ENCODE data around the gene CCSER1. TPM values are rescaled to one million over a fixed set of nuclear protein-coding genes. Genes with fewer than 3 reads are reported as not detected.

The CCSER1 gene
- total and polyA plus RNA-seq, 2 donors (not counting 1 experiment from before 2014, with no cell fraction given): 10.7 to 39.5 TPM

DNA sequence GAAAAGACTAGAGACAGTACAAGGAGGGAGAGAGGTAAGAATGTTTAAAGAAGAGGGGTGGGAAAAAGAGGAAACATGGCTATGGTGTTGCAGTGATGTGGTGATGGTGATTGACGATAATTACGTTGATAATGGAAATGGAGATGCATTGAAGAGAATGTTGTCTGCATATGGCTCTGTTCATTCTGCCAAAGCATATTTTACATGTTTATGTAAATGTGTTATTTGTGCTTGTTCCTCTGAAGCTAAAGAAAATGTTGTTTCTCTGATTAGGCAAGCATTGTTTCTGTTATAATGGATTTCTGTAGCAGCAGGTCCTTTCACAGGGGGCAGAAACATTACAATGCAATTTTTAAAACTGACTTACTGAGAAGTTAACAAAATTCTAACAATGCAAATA, 958.8 kb downstream of the CCSER1 start:
- H3K27me3 ChIP-seq (replicated peaks in 1 of 4; ENCODE audit: control extremely low read depth in 1 of 4, control insufficient read depth in 3 of 4, insufficient read depth in 4 of 4, low read length in 3 of 4): no peaks in the 10 kb centered on the region
- H3K27ac ChIP-seq (ENCODE audit: low read length in 2 of 2): no peak overlapping the region
- H3K4me3 Mint-ChIP-seq: no peak overlapping the region
- CTCF ChIA-PET: no interaction called here
- no peaks in the 10 kb centered on the region for H3K79me2 ChIP-seq (ENCODE audit: control insufficient read depth, insufficient read depth, low read length)
- no peak overlapping the region for H3K9ac ChIP-seq (ENCODE audit: low read length)
- H2AFZ ChIP-seq (ENCODE audit: insufficient read depth, low read depth, low read length, poor library complexity, severe bottlenecking): no peak overlapping the region
- H3K9me3 ChIP-seq (ENCODE audit: control extremely low read depth in 1 of 3, control insufficient read depth in 2 of 3, insufficient read depth in 1 of 3, low read length in 2 of 3): no peaks in the 10 kb centered on the region
- H3K9me3 Mint-ChIP-seq (ENCODE audit: insufficient read depth): peaks cover under 1% of the 10 kb centered on the region
- no peaks in the 10 kb centered on the region for H4K20me1 ChIP-seq (ENCODE audit: control insufficient read depth, insufficient read depth, low read length, poor library complexity, severe bottlenecking)
- DNase-seq (no peak), ATAC-seq (ENCODE audit: low read depth) (no peak)
- POLR2A ChIA-PET: no interaction called here
- H3K4me1 ChIP-seq (ENCODE audit: control insufficient read depth in 2 of 2, insufficient read depth in 2 of 2, low read length in 2 of 2): no peaks in the 10 kb centered on the region
- H3K36me3 ChIP-seq (replicated peaks in 1 of 2; ENCODE audit: control extremely low read depth in 1 of 2, control insufficient read depth in 1 of 2, extremely low read depth in 1 of 2, insufficient read depth in 2 of 2, low read length in 1 of 2): no peaks in the 10 kb centered on the region
- H3K27ac Mint-ChIP-seq: no peak overlapping the region
- no peak for TF ChIP-seq EZH2 (IDR thresholded peaks at IDR 0.05; ENCODE audit: borderline replicate concordance, insufficient read depth, low read depth, low read length, poor library complexity, severe bottlenecking)
- TF ChIP-seq, protein P1, sequence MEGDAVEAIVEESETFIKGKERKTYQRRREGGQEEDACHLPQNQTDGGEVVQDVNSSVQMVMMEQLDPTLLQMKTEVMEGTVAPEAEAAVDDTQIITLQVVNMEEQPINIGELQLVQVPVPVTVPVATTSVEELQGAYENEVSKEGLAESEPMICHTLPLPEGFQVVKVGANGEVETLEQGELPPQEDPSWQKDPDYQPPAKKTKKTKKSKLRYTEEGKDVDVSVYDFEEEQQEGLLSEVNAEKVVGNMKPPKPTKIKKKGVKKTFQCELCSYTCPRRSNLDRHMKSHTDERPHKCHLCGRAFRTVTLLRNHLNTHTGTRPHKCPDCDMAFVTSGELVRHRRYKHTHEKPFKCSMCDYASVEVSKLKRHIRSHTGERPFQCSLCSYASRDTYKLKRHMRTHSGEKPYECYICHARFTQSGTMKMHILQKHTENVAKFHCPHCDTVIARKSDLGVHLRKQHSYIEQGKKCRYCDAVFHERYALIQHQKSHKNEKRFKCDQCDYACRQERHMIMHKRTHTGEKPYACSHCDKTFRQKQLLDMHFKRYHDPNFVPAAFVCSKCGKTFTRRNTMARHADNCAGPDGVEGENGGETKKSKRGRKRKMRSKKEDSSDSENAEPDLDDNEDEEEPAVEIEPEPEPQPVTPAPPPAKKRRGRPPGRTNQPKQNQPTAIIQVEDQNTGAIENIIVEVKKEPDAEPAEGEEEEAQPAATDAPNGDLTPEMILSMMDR (IDR thresholded peaks at IDR 0.05): no peak
- no peak overlapping the region for H3K4me3 ChIP-seq (ENCODE audit: control extremely low read depth in 1 of 5, extremely low read depth in 1 of 5, insufficient read depth in 1 of 5, low read depth in 2 of 5, low read length in 4 of 5)
- H3K4me1 Mint-ChIP-seq: peaks cover 6% of the 10 kb centered on the region
- H3K4me2 ChIP-seq (replicated peaks; ENCODE audit: low read depth, low read length, poor library complexity, severe bottlenecking): no peak overlapping the region
- H3K27me3 Mint-ChIP-seq: no peaks in the 10 kb centered on the region
- intact Hi-C loops (cut with micrococcal nuclease): no loop called here
- 100% methylated on average over 2 of the region's 2 CpGs for WGBS (ENCODE audit: insufficient coverage)

DNA sequence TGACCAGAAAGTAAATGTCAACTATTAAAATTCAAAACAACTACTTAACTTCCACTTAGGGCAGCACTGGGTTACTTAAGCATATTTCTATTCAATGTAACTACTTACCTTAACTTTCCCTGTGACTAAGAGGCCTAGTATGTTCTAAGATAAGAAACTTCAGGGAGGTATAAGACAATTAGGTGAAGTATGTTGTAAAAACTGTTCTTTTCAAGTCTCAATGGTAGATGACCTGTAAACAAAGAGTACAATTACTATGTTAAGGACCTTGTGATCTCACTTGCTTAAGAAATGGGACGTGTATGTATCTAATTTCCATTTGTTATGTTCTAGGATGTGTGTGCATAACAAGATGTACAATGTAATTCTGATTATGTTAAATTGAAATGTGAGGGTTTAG, 960.5 kb downstream of the CCSER1 start:
- Mint-ChIP-seq H3K27ac (no peak overlapping the region), H3K9me3 (ENCODE audit: insufficient read depth) (no peaks in the 10 kb centered on the region), H3K4me1 (peaks cover 6% of the 10 kb centered on the region), H3K4me3 (no peak overlapping the region), H3K27me3 (no peaks in the 10 kb centered on the region)
- H3K79me2 ChIP-seq (ENCODE audit: control insufficient read depth, insufficient read depth, low read length): no peaks in the 10 kb centered on the region
- CTCF ChIA-PET: no interaction called here
- no peaks in the 10 kb centered on the region for H4K20me1 ChIP-seq (ENCODE audit: control insufficient read depth, insufficient read depth, low read length, poor library complexity, severe bottlenecking)
- DNase-seq (no peak), ATAC-seq (ENCODE audit: low read depth) (no peak)
- WGBS (ENCODE audit: insufficient coverage): no CpG with 5 or more reads among the region's 1 CpG
- H3K27me3 ChIP-seq (replicated peaks in 1 of 4; ENCODE audit: control extremely low read depth in 1 of 4, control insufficient read depth in 3 of 4, insufficient read depth in 4 of 4, low read length in 3 of 4): no peaks in the 10 kb centered on the region
- no peak overlapping the region for H3K9ac ChIP-seq (ENCODE audit: low read length)
- no peaks in the 10 kb centered on the region for H3K4me1 ChIP-seq (ENCODE audit: control insufficient read depth in 2 of 2, insufficient read depth in 2 of 2, low read length in 2 of 2)
- H2AFZ ChIP-seq (ENCODE audit: insufficient read depth, low read depth, low read length, poor library complexity, severe bottlenecking): no peak overlapping the region
- no peak overlapping the region for H3K4me3 ChIP-seq (ENCODE audit: control extremely low read depth in 1 of 5, extremely low read depth in 1 of 5, insufficient read depth in 1 of 5, low read depth in 2 of 5, low read length in 4 of 5)
- POLR2A ChIA-PET: no interaction called here
- no peaks in the 10 kb centered on the region for H3K9me3 ChIP-seq (ENCODE audit: control extremely low read depth in 1 of 3, control insufficient read depth in 2 of 3, insufficient read depth in 1 of 3, low read length in 2 of 3)
- H3K27ac ChIP-seq (ENCODE audit: low read length in 2 of 2): no peak overlapping the region
- H3K36me3 ChIP-seq (replicated peaks in 1 of 2; ENCODE audit: control extremely low read depth in 1 of 2, control insufficient read depth in 1 of 2, extremely low read depth in 1 of 2, insufficient read depth in 2 of 2, low read length in 1 of 2): no peaks in the 10 kb centered on the region
- no peak overlapping the region for H3K4me2 ChIP-seq (replicated peaks; ENCODE audit: low read depth, low read length, poor library complexity, severe bottlenecking)
- TF ChIP-seq, protein P1 (IDR thresholded peaks at IDR 0.05): no peak
- no peak for TF ChIP-seq EZH2 (IDR thresholded peaks at IDR 0.05; ENCODE audit: borderline replicate concordance, insufficient read depth, low read depth, low read length, poor library complexity, severe bottlenecking)
- intact Hi-C loops (cut with micrococcal nuclease): no loop called here

All from B cell (primary cell).